Suprapubic skin (tissue), 4 donors: ENCODE data around the gene AJAP1. TPM values are rescaled to one million over a fixed set of nuclear protein-coding genes. Genes with fewer than 3 reads are reported as not detected.

Source experiments
- DNase-seq, 2 donors: peaks; one replicate each; pipeline ENCODE4 v3.0.0-alpha.2; 2019; ENCODE audit warnings: low spot score in 2 of 2
- H3K27ac ChIP-seq: fragments of 200-600 bp; sonication (generic); one replicate; pipeline ENCODE4 v1.5.1; 2019
- H3K27me3 ChIP-seq: fragments of 200-600 bp; sonication (generic); one replicate; pipeline ENCODE4 v1.5.1; 2019
- H3K36me3 ChIP-seq: fragments of 200-600 bp; sonication (generic); one replicate; pipeline ENCODE4 v1.5.1; 2019
- H3K4me1 ChIP-seq: fragments of 200-600 bp; sonication (generic); one replicate; pipeline ENCODE4 v1.5.1; 2019
- H3K4me3 ChIP-seq: fragments of 200-600 bp; sonication (generic); one replicate; pipeline ENCODE4 v1.5.1; 2019; ENCODE audit warnings: mild to moderate bottlenecking
- H3K9me3 ChIP-seq: fragments of 200-600 bp; sonication (generic); one replicate; pipeline ENCODE4 v1.5.1; 2019
- CTCF ChIP-seq, 2 donors: fragments of 200-600 bp in 1 of 2; fragments of 450-650 bp in 1 of 2; sonication (generic) in 1 of 2; IDR thresholded peaks; one replicate each; pipeline ENCODE4 v1.5.1; 2016 to 2019; ENCODE audit warnings: antibody characterized with exemption in 2 of 2, mild to moderate bottlenecking in 1 of 2, moderate library complexity in 1 of 2
- EP300 ChIP-seq: sonication (generic); formaldehyde crosslinking; IDR thresholded peaks from one replicate; pipeline ENCODE4 v1.6.1; 2017; ENCODE audit warnings: antibody characterized with exemption
- POLR2A ChIP-seq, 2 donors: fragments of 450-650 bp; IDR thresholded peaks; one replicate each; pipeline ENCODE4 v1.6.1; 2017; ENCODE audit warnings: antibody characterized with exemption in 2 of 2, mild to moderate bottlenecking in 2 of 2, moderate library complexity in 2 of 2
- POLR2AphosphoS5 ChIP-seq, 3 donors: sonication (generic); formaldehyde crosslinking; IDR thresholded peaks; one replicate each; pipeline ENCODE4 v1.6.1; 2017; ENCODE audit warnings: antibody characterized with exemption in 3 of 3
- WGBS: methylation state at CpG from one replicate; pipeline ENCODE4 v1.1.5; 2018; 5-methylcytosine and 5-hydroxymethylcytosine counted together
- total RNA-seq, 4 donors: library from RNA; depleted of rRNA; stranded (reverse); fragments of >200 nt; gene quantifications; one replicate each; pipeline ENCODE4 v1.1.0, GENCODE V29; 2016

The AJAP1 gene
- total RNA-seq, 4 donors from 2014 or later, result 0.11 to 2.3 (median 0.80) TPM

- H3K4me1 ChIP-seq, result no peaks in the 10 kb centered on the region
Observed at GRCh38 chr1:4802024-4802423, 147.6 kb downstream of the AJAP1 start.

GRCh38 chr1:4803335-4803734, 148.9 kb downstream of the AJAP1 start:
- H3K27ac ChIP-seq, result no peak overlapping the region
- H3K36me3 ChIP-seq, result no peaks in the 10 kb centered on the region
- TF ChIP-seq EP300 (no peak), POLR2A (IDR thresholded peaks at IDR 0.05) (no peak), POLR2AphosphoS5 (IDR thresholded peaks at IDR 0.05) (no peak), CTCF (IDR thresholded peaks at IDR 0.05) (no peak)
- peaks cover 11% of the 10 kb centered on the region for H3K27me3 ChIP-seq
- DNase-seq, result no peak
- no peaks in the 10 kb centered on the region for H3K4me1 ChIP-seq
- no peak overlapping the region for H3K4me3 ChIP-seq
- H3K9me3 ChIP-seq, result no peaks in the 10 kb centered on the region

More at GRCh38 chr1:4802024-4802423, 147.6 kb downstream of the AJAP1 start:
- Histone ChIP-seq H3K36me3 (no peaks in the 10 kb centered on the region), H3K9me3 (no peaks in the 10 kb centered on the region), H3K27ac (no peak overlapping the region), H3K27me3 (peaks cover 11% of the 10 kb centered on the region), H3K4me3 (no peak overlapping the region)
- 72% methylated on average over 6 of the region's 6 CpGs for WGBS
- TF ChIP-seq POLR2AphosphoS5 (IDR thresholded peaks at IDR 0.05) (no peak), POLR2A (IDR thresholded peaks at IDR 0.05) (no peak), CTCF (IDR thresholded peaks at IDR 0.05) (no peak), EP300 (no peak)
- no peak for DNase-seq

GRCh38 chr1:4805987-4806386, 151.6 kb downstream of the AJAP1 start:
- 44% methylated on average over 2 of the region's 2 CpGs for WGBS
- H3K27ac ChIP-seq, result no peak overlapping the region
- no peaks in the 10 kb centered on the region for H3K9me3 ChIP-seq
- peaks cover 5% of the 10 kb centered on the region for H3K27me3 ChIP-seq
- no peak for TF ChIP-seq EP300
- no peak for TF ChIP-seq CTCF (IDR thresholded peaks at IDR 0.05)
- TF ChIP-seq POLR2AphosphoS5 (IDR thresholded peaks at IDR 0.05), result no peak
- no peak for TF ChIP-seq POLR2A (IDR thresholded peaks at IDR 0.05)
- H3K36me3 ChIP-seq, result no peaks in the 10 kb centered on the region
- no peaks in the 10 kb centered on the region for H3K4me1 ChIP-seq
- H3K4me3 ChIP-seq, result no peak overlapping the region
- DNase-seq, result no peak

- Histone ChIP-seq H3K9me3 (no peaks in the 10 kb centered on the region), H3K27ac (no peak overlapping the region), H3K4me3 (no peak overlapping the region), H3K27me3 (no peaks in the 10 kb centered on the region), H3K4me1 (no peaks in the 10 kb centered on the region), H3K36me3 (no peaks in the 10 kb centered on the region)
- DNase-seq, result no peak
- TF ChIP-seq POLR2A (IDR thresholded peaks at IDR 0.05) (no peak), POLR2AphosphoS5 (IDR thresholded peaks at IDR 0.05) (no peak), CTCF (IDR thresholded peaks at IDR 0.05) (no peak), EP300 (no peak)
- WGBS, result 89% methylated on average over 1 of the region's 1 CpG
Observed at GRCh38 chr1:4820543-4820942, 166.1 kb downstream of the AJAP1 start.

GRCh38 chr1:4825800-4826450, 171.5 kb downstream of the AJAP1 start:
- WGBS, result 37% methylated on average over 5 of the region's 5 CpGs
- no peak overlapping the region for H3K27ac ChIP-seq
- H3K36me3 ChIP-seq, result no peaks in the 10 kb centered on the region
- DNase-seq, result no peak
- no peaks in the 10 kb centered on the region for H3K9me3 ChIP-seq
- no peak overlapping the region for H3K4me3 ChIP-seq
- no peaks in the 10 kb centered on the region for H3K27me3 ChIP-seq
- TF ChIP-seq EP300 (no peak), POLR2A (IDR thresholded peaks at IDR 0.05) (no peak), POLR2AphosphoS5 (IDR thresholded peaks at IDR 0.05) (no peak), CTCF (IDR thresholded peaks at IDR 0.05) (no peak)
- no peaks in the 10 kb centered on the region for H3K4me1 ChIP-seq
